Endothelial cell of umbilical vein (primary cell): Measurements from ENCODE around the gene UBE2E2. TPM values are rescaled to one million over a fixed set of nuclear protein-coding genes. Genes with fewer than 3 reads are reported as not detected.

ENCODE experiments used
- BruUV-seq: library from RNA; stranded (reverse); fragments of 400-500 nt; replicated peaks from 2 replicates; lab custom pipeline; 2021; lab: Mats Ljungman, UMichigan
- CTCF ChIA-PET: fragments of 300-600, 350-600 bp; sonication (Branson Sonifier 250); formaldehyde crosslinking; loops from one replicate; lab custom pipeline; 2021; ENCODE audit warnings: antibody characterized with exemption, inconsistent platforms; lab: Charles Lee
- POLR2A ChIA-PET: fragments of 300-600, 350-600 bp; sonication (Branson Sonifier 250); formaldehyde crosslinking; loops from one replicate; lab custom pipeline; 2021; ENCODE audit warnings: antibody characterized with exemption, inconsistent platforms; lab: Charles Lee
- DNase-seq: peaks from one replicate; pipeline ENCODE4 v3.0.0-alpha.2; 2011; ENCODE audit warnings: low read depth, low spot score
- FAIRE-seq: peaks from 2 replicates; lab custom pipeline; 2011; peaks lifted over from hg19 to GRCh38; lab: Jason Lieb, UNC
- H2AFZ ChIP-seq: 2 replicates; pipeline ENCODE4 v1.6.0; 2012; ENCODE audit warnings: low read depth, low read length, control low read depth, inconsistent platforms
- H3K27ac ChIP-seq: 2 replicates; pipeline ENCODE4 v1.5.1; 2011; ENCODE audit warnings: low read depth, mild to moderate bottlenecking, control low read depth, low read length, moderate library complexity; ENCODE audit not compliant: insufficient read depth
- H3K27me3 ChIP-seq, 2 experiments: 2 replicates each; pipeline versions ENCODE4 v1.6.0 to v1.6.1; 2011; ENCODE audit warnings: low read length in 2 of 2, mixed read lengths in 1 of 2; ENCODE audit not compliant: control insufficient read depth in 2 of 2, insufficient read depth in 2 of 2
- H3K36me3 ChIP-seq, 2 experiments: 2 replicates in 1 of 2; 3 replicates in 1 of 2; pipeline ENCODE4 v1.5.1; 2011; ENCODE audit warnings: low read length in 2 of 2, mild to moderate bottlenecking in 1 of 2, moderate library complexity in 1 of 2; ENCODE audit not compliant: control insufficient read depth in 2 of 2, insufficient read depth in 2 of 2; ENCODE audit errors: extremely low read depth in 1 of 2
- H3K4me1 ChIP-seq: 3 replicates; pipeline ENCODE4 v1.5.1; 2011; ENCODE audit warnings: mild to moderate bottlenecking, low read length; ENCODE audit not compliant: control insufficient read depth, insufficient read depth; ENCODE audit errors: extremely low read depth
- H3K4me2 ChIP-seq: 2 replicates; pipeline ENCODE4 v1.6.1; 2011; ENCODE audit warnings: low read length, control low read depth, mixed read lengths; ENCODE audit not compliant: insufficient read depth
- H3K4me3 ChIP-seq, 3 experiments: fragments of 200-600 bp in 1 of 3; sonication (generic), shearing (Covaris generic) in 1 of 3; replicated peaks in 1 of 3; 2 replicates each; pipeline ENCODE4 v1.5.1; 2011 to 2016; ENCODE audit warnings: control low read depth in 3 of 3, low read length in 3 of 3, mild to moderate bottlenecking in 2 of 3, inconsistent platforms in 1 of 3, low read depth in 1 of 3, moderate library complexity in 1 of 3; ENCODE audit not compliant: insufficient read depth in 1 of 3
- H3K79me2 ChIP-seq: 2 replicates; pipeline ENCODE4 v1.6.0; 2012; ENCODE audit warnings: low read length, inconsistent platforms; ENCODE audit not compliant: control insufficient read depth, insufficient read depth
- H3K9ac ChIP-seq: replicated peaks from 2 replicates; pipeline ENCODE3; 2011; ENCODE audit warnings: low read length, control low read depth; ENCODE audit not compliant: insufficient read depth; ENCODE audit errors: extremely low read depth
- H3K9me1 ChIP-seq: replicated peaks from 3 replicates; pipeline ENCODE4 v1.6.0; 2011; ENCODE audit warnings: mild to moderate bottlenecking, low read length; ENCODE audit not compliant: control insufficient read depth, insufficient read depth; ENCODE audit errors: extremely low read depth
- H3K9me3 ChIP-seq: replicated peaks from 2 replicates; pipeline ENCODE4 v1.5.1; 2012; ENCODE audit warnings: low read length, inconsistent platforms; ENCODE audit not compliant: control insufficient read depth, insufficient read depth
- H4K20me1 ChIP-seq: replicated peaks from 2 replicates; pipeline ENCODE3; 2011; ENCODE audit warnings: mild to moderate bottlenecking, low read length; ENCODE audit not compliant: control insufficient read depth, insufficient read depth; ENCODE audit errors: extremely low read depth
- CTCF ChIP-seq, 2 donors: IDR thresholded peaks; 1 replicate in 1 of 2; 2 replicates in 1 of 2; pipeline ENCODE4 v1.5.1; 2011; ENCODE audit warnings: low read length in 2 of 2, mild to moderate bottlenecking in 2 of 2, moderate library complexity in 2 of 2, control low read depth in 1 of 2, inconsistent platforms in 1 of 2, low read depth in 1 of 2; ENCODE audit not compliant: insufficient read depth in 1 of 2; ENCODE audit errors: extremely low read depth in 1 of 2
- EZH2 ChIP-seq: IDR thresholded peaks from 2 replicates; pipeline ENCODE4 v1.6.1; 2012; ENCODE audit warnings: borderline replicate concordance, low read depth, mild to moderate bottlenecking, moderate library complexity, low read length, inconsistent platforms; ENCODE audit not compliant: severe bottlenecking
- FOS ChIP-seq: IDR thresholded peaks from 2 replicates; pipeline ENCODE4 v1.6.1; 2011; ENCODE audit warnings: mild to moderate bottlenecking, low read length, moderate library complexity, borderline replicate concordance; ENCODE audit not compliant: insufficient read depth
- GATA2 ChIP-seq: IDR thresholded peaks from 2 replicates; pipeline ENCODE4 v1.7.0; 2011; ENCODE audit warnings: low read depth, mild to moderate bottlenecking, moderate library complexity, mixed read lengths, low read length; ENCODE audit not compliant: insufficient read length, insufficient read depth
- JUN ChIP-seq: IDR thresholded peaks from 2 replicates; pipeline ENCODE4 v1.6.1; 2011; ENCODE audit warnings: borderline replicate concordance, low read depth; ENCODE audit not compliant: insufficient read length, insufficient read depth
- MAX ChIP-seq: IDR thresholded peaks from 2 replicates; pipeline ENCODE4 v1.6.1; 2011; ENCODE audit not compliant: insufficient read depth, insufficient read length
- dilution Hi-C: fragments of 300-500 bp; cut with MboI; formaldehyde crosslinking; loops from one replicate; pipeline ENCODE4 v1.15.0; 2019; ENCODE audit warnings: low sequenced_read_pairs; ENCODE audit not compliant: extremely low pct_ligation_motif_present
- intact Hi-C: fragments of 100-400 bp; cut with micrococcal nuclease; formaldehyde crosslinking; loops from one replicate; pipeline ENCODE4 v1.10.0; 2022
- polyA plus RNA-seq, 4 experiments: library from polyadenylated mRNA; depleted of rRNA in 3 of 4; stranded (reverse) in 3 of 4; unstranded in 1 of 4; fragments of >200 nt; gene quantifications; 2 replicates each; pipeline versions ENCODE4 v1.2.1 to v1.2.3, GENCODE V29; 2011 to 2012; ENCODE audit warnings: missing spikeins in 1 of 4
- total RNA-seq: library from RNA; stranded (reverse); gene quantifications from 2 replicates; pipeline ENCODE4 v1.2.3, GENCODE V29; 2021

UBE2E2 gene
- total and polyA plus RNA-seq, 2 donors (not counting 3 experiments of a cell fraction or from before 2014, with no cell fraction given): 37.0 to 45.4 TPM

- Histone ChIP-seq H3K36me3 (no peaks in the 10 kb centered on the region), H3K9me1 (no peaks in the 10 kb centered on the region), H3K4me3 (no peak overlapping the region), H3K79me2 (peaks cover 3% of the 10 kb centered on the region), H4K20me1 (no peaks in the 10 kb centered on the region), H3K9ac (no peak overlapping the region), H3K27me3 (no peaks in the 10 kb centered on the region), H3K9me3 (no peaks in the 10 kb centered on the region), H3K27ac (no peak overlapping the region), H3K4me2 (no peak overlapping the region), H3K4me1 (peaks cover 23% of the 10 kb centered on the region), H2AFZ (no peak overlapping the region)
- intact Hi-C loops (loop anchor here (5.0 to 10.0 kb wide), 3 partner anchors 119 to 484 kb away; partner anchors contain the start of genes UBE2E1 and UBE2E2), dilution Hi-C loops (no loop called here)
- TF ChIP-seq MAX: no peak
- TF ChIP-seq EZH2: no peak
- DNase-seq (no peak), FAIRE-seq (no peak)
- CTCF ChIA-PET: interaction anchor here (2.1 kb wide), 1 partner anchor 12 kb away, joined by 7 read pairs; no protein-coding TSS in a partner anchor
- POLR2A ChIA-PET: no interaction called here
- BruUV-seq: no TSS peak
Observed at GRCh38 chr3:23320586-23321570, 117.8 kb downstream of the UBE2E2 start.

GRCh38 chr3:23324745-23325144, 121.6 kb downstream of the UBE2E2 start:
- peak; percentile 77 for DNase-seq
- ChIA-PET POLR2A (interaction anchor here (0.9 kb wide), 1 partner anchor 592 kb away, joined by 3 read pairs; the partner anchor contains the start of genes NKIRAS1 and RPL15), CTCF (interaction anchor here (0.9 to 1.2 kb wide), 3 partner anchors 62 to 437 kb away, joined by 3 read pairs; no protein-coding TSS in a partner anchor)
- intact Hi-C loops: loop anchor here (5.0 to 10.0 kb wide), 3 partner anchors 122 to 480 kb away; partner anchors contain the start of genes UBE2E1 and UBE2E2
- Histone ChIP-seq H3K4me2 (peak overlapping the region; percentile 97), H3K9me1 (no peaks in the 10 kb centered on the region), H3K4me3 (peak overlapping the region in 2 of 3 experiments; percentile 20 to 66), H3K9ac (peak overlapping the region; percentile 67), H3K79me2 (peaks cover 4% of the 10 kb centered on the region), H3K27me3 (no peaks in the 10 kb centered on the region), H3K27ac (peak overlapping the region; percentile 82), H3K9me3 (no peaks in the 10 kb centered on the region), H4K20me1 (no peaks in the 10 kb centered on the region), H3K4me1 (peaks cover 23% of the 10 kb centered on the region), H2AFZ (no peak overlapping the region), H3K36me3 (no peaks in the 10 kb centered on the region)
- FAIRE-seq: peak; percentile 78
- TF ChIP-seq FOS: peak; percentile 36
- TF ChIP-seq CTCF (IDR thresholded peaks at IDR 0.05; ENCODE audit: extremely low read depth in 1 of 2, insufficient read depth in 1 of 2, low read depth in 1 of 2, low read length in 2 of 2): no peak
- TF ChIP-seq JUN: peak; percentile 80
- peak; percentile 22 for TF ChIP-seq GATA2
- BruUV-seq: no TSS peak
- dilution Hi-C loops: no loop called here
